HG02938 (cell line): Measurements from ENCODE around the gene TIMM44.

ENCODE experiments used
- ATAC-seq: cut with Tn5 transposase; IDR thresholded peaks from one replicate; pipeline ENCODE4 v1.9.1; 2021; ENCODE audit warnings: mild to moderate bottlenecking, moderate library complexity; ENCODE audit not compliant: unreplicated experiment

TIMM44 gene

DNA sequence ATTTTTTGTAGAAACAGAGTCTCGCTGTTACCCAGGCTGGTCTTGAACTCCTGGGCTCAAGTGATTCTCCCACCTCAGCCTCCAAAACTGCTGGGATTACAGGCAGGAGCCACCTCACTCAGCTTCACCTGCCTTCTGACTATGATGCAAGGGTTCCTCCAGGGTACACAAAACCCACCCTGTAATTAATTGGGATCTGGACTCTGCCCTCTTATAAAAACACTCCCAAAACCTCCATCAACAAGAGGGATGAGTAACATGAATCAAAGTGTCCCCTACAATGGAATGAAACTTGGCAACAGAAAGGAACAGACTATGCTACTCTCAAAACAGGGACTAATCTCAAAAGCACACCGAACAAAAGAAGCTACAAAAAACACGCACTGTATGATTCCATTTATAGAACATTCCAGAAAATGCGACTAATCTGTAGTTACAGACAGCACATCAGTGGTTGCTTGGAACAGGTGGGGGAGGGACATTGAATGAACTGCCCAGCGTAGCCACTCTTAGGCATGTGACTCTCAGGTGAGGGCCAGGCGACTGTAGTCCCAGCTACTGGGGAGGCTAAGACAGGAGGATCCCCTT lies 66.1 kb downstream of the TIMM44 start:
- ATAC-seq: no peak
